ENCODE measurements around the gene NUDT21. TPM values are rescaled to one million over a fixed set of nuclear protein-coding genes. Genes with fewer than 3 reads are reported as not detected.
"Not testable (repeated sequence)": the region's sequence is repeated elsewhere in the genome, so short reads cannot be mapped to it uniquely, and the experiment has no call there.

The NUDT21 gene
- total RNA-seq, 1 experiment from 2014 or later, result 165 TPM

GRCh38 chr16:56421976-56422669, 29.0 kb downstream of the NUDT21 start:
- in situ Hi-C loops (cut with HindIII; ENCODE audit: low sequenced_read_pairs), result no loop called here
- DNase-seq (ENCODE audit: low spot score), result no peak

GRCh38 chr16:56421313-56421712, 29.8 kb downstream of the NUDT21 start:
- no peak for DNase-seq (ENCODE audit: low spot score)
- in situ Hi-C loops (cut with HindIII; ENCODE audit: low sequenced_read_pairs), result no loop called here

GRCh38 chr16:56420613-56421012, 30.5 kb downstream of the NUDT21 start:
- in situ Hi-C loops (cut with HindIII; ENCODE audit: low sequenced_read_pairs), result no loop called here
- DNase-seq (ENCODE audit: low spot score), result no peak

- DNase-seq (ENCODE audit: low spot score), result no peak
- in situ Hi-C loops (cut with HindIII; ENCODE audit: low sequenced_read_pairs), result no loop called here
Observed at GRCh38 chr16:56419740-56420548, 31.2 kb downstream of the NUDT21 start.

- in situ Hi-C loops (cut with HindIII; ENCODE audit: low sequenced_read_pairs), result no loop called here
- no peak for DNase-seq (ENCODE audit: low spot score)
Observed at GRCh38 chr16:56417138-56417537, 34.0 kb downstream of the NUDT21 start.

- DNase-seq (ENCODE audit: low spot score), result no peak
- in situ Hi-C loops (cut with HindIII; ENCODE audit: low sequenced_read_pairs), result no loop called here
Observed at GRCh38 chr16:56415875-56416274, 35.3 kb downstream of the NUDT21 start.

- in situ Hi-C loops (cut with HindIII; ENCODE audit: low sequenced_read_pairs), result no loop called here
Observed at GRCh38 chr16:56414366-56414765, 36.8 kb downstream of the NUDT21 start.

GRCh38 chr16:56413381-56413780, 37.8 kb downstream of the NUDT21 start:
- in situ Hi-C loops (cut with HindIII; ENCODE audit: low sequenced_read_pairs), result no loop called here
- DNase-seq (ENCODE audit: low spot score), result no peak

More at GRCh38 chr16:56414366-56414765, 36.8 kb downstream of the NUDT21 start:
- DNase-seq (ENCODE audit: low spot score), result no peak

GRCh38 chr16:56411624-56412023, 39.5 kb downstream of the NUDT21 start:
- in situ Hi-C loops (cut with HindIII; ENCODE audit: low sequenced_read_pairs), result no loop called here
- DNase-seq (ENCODE audit: low spot score), result no peak

- no peak for DNase-seq (ENCODE audit: low spot score)
- in situ Hi-C loops (cut with HindIII; ENCODE audit: low sequenced_read_pairs), result no loop called here
Observed at GRCh38 chr16:56411123-56411522, 40.0 kb downstream of the NUDT21 start.

GRCh38 chr16:56409195-56409594, 41.9 kb downstream of the NUDT21 start:
- DNase-seq (ENCODE audit: low spot score), result no peak
- in situ Hi-C loops (cut with HindIII; ENCODE audit: low sequenced_read_pairs), result no loop called here

GRCh38 chr16:56408379-56409098, 42.6 kb downstream of the NUDT21 start:
- in situ Hi-C loops (cut with HindIII; ENCODE audit: low sequenced_read_pairs), result no loop called here
- DNase-seq (ENCODE audit: low spot score), result no peak

GRCh38 chr16:56405977-56406672, 45.0 kb downstream of the NUDT21 start:
- in situ Hi-C loops (cut with HindIII; ENCODE audit: low sequenced_read_pairs), result no loop called here

GRCh38 chr16:56401482-56401881, 49.6 kb downstream of the NUDT21 start:
- DNase-seq (ENCODE audit: low spot score), result peak; percentile 9

More at GRCh38 chr16:56405977-56406672, 45.0 kb downstream of the NUDT21 start:
- DNase-seq (ENCODE audit: low spot score), result no peak

GRCh38 chr16:56400458-56400857, 50.7 kb downstream of the NUDT21 start:
- no peak for DNase-seq (ENCODE audit: low spot score)
- in situ Hi-C loops (cut with HindIII; ENCODE audit: low sequenced_read_pairs), result no loop called here

More at GRCh38 chr16:56401482-56401881, 49.6 kb downstream of the NUDT21 start:
- in situ Hi-C loops (cut with HindIII; ENCODE audit: low sequenced_read_pairs), result no loop called here

- in situ Hi-C loops (cut with HindIII; ENCODE audit: low sequenced_read_pairs), result no loop called here
- DNase-seq (ENCODE audit: low spot score), result no peak
Observed at GRCh38 chr16:56399486-56399885, 51.6 kb downstream of the NUDT21 start.

- in situ Hi-C loops (cut with HindIII; ENCODE audit: low sequenced_read_pairs), result no loop called here
- no peak for DNase-seq (ENCODE audit: low spot score)
Observed at GRCh38 chr16:56399047-56399446, 52.1 kb downstream of the NUDT21 start.

- in situ Hi-C loops (cut with HindIII; ENCODE audit: low sequenced_read_pairs), result not testable (repeated sequence)
Observed at GRCh38 chr16:56396724-56397123, 54.4 kb downstream of the NUDT21 start.

GRCh38 chr16:56389554-56389953, 61.6 kb downstream of the NUDT21 start:
- in situ Hi-C loops (cut with HindIII; ENCODE audit: low sequenced_read_pairs), result no loop called here
- DNase-seq (ENCODE audit: low spot score), result no peak

More at GRCh38 chr16:56396724-56397123, 54.4 kb downstream of the NUDT21 start:
- DNase-seq (ENCODE audit: low spot score), result not testable (repeated sequence)

All from G401 (cell line).